MV-4-11 (cell line): ENCODE results near the gene RPS16.

Source experiments
- DNase-seq: peaks from one replicate; lab custom pipeline; 2025; lab: John Stamatoyannopoulos, UW

RPS16 gene

GRCh38 chr19:39388657-39389056, 47.1 kb downstream of the RPS16 start:
- DNase-seq = no peak

DNA sequence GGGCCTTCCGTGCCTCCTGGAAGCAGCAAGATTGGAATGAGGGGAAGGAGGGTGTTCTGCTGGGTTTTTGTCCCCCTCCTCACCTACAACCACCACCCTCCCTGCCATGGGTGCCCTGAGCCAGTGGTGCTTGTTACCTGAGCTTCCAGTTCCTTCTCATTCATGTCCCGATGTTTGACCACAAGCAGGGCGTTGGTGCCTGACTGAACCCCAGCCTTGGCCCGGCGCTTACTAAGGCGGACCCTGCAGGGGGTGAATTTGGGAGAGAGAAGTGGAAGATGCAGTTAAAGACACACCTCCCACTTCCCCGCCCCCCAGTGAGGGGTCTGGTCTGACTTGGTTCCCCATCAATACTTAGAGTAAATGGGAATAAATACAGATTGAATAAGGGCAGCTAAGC, 49.2 kb downstream of the RPS16 start:
- DNase-seq = no peak

- DNase-seq = no peak
These were observed 49.9 kb downstream of the RPS16 start for GRCh38 chr19:39385629-39386411.

GRCh38 chr19:39384839-39385568, 50.7 kb downstream of the RPS16 start:
- DNase-seq = no peak
